Astrocyte of the cerebellum (primary cell): ENCODE data around the gene MYLIP.

Source experiments
- DNase-seq: peaks from one replicate; pipeline ENCODE4 v3.0.0-alpha.2; 2011; ENCODE audit warnings: low read depth
- H3K4me3 ChIP-seq: 2 replicates; pipeline ENCODE4 v1.5.1; 2011; ENCODE audit warnings: mild to moderate bottlenecking, low read depth, low read length, moderate library complexity
- CTCF ChIP-seq: IDR thresholded peaks from 2 replicates; pipeline ENCODE4 v1.5.1; 2012; ENCODE audit warnings: low read length, low read depth, moderate library complexity, mild to moderate bottlenecking; ENCODE audit errors: missing control alignments
- in situ Hi-C: cut with HindIII; loops from 2 replicates; pipeline ENCODE4 v1.10.0; 2017; ENCODE audit warnings: low sequenced_read_pairs

The MYLIP gene

DNA sequence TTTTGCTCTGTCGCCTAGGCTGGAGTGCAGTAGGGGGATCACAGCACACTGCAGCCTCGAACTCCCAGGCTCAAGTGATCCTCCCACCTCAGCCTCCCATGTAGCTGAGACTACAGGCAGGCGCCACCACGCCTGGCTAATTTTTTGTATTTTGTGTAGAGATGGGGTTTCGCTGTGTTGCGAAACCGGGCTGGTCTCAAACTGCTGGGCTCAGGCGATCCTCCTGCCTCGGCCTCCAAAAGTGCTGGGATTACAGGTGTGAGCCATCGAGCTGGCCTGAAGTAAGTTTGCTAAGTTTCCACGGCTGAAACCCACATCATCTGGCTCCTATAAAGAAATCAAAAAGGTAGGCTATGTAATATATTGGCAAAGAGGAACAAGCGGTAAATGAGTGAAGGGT is 1.4 kb upstream of the MYLIP start:
- in situ Hi-C loops, result no loop called here
- TF ChIP-seq CTCF, result no peak
- no peak overlapping the region for H3K4me3 ChIP-seq
- no peak for DNase-seq

GRCh38 chr6:16129623-16130401 is 926 bp downstream of the MYLIP start:
- in situ Hi-C loops, result no loop called here
- TF ChIP-seq CTCF, result no peak
- peak overlapping the region; percentile 79 for H3K4me3 ChIP-seq
- DNase-seq, result no peak

DNA sequence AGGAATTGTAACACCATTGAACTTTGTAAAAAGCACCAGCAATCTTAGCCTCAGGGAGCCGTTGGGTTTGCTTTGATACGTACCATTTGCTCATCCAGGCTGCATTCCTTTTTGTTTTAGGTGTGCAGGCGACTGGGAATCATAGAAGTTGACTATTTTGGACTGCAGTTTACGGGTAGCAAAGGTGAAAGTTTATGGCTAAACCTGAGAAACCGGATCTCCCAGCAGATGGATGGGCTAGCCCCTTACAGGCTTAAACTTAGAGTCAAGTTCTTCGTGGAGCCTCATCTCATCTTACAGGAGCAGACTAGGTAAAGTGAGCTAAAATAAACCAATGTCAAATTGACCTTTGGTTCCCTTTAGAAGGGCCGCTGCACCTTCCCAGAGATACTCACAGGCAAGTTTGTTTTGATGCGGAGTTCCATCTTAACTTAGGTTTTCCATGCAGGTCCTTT is 1.6 kb downstream of the MYLIP start:
- H3K4me3 ChIP-seq, result peak overlapping the region; percentile 79
- in situ Hi-C loops, result no loop called here
- TF ChIP-seq CTCF, result no peak
- DNase-seq, result no peak

GRCh38 chr6:16130932-16131387 is 2.1 kb downstream of the MYLIP start:
- no peak for TF ChIP-seq CTCF
- H3K4me3 ChIP-seq, result peak overlapping the region; percentile 79
- in situ Hi-C loops, result no loop called here
- peak; percentile 41 for DNase-seq

DNA sequence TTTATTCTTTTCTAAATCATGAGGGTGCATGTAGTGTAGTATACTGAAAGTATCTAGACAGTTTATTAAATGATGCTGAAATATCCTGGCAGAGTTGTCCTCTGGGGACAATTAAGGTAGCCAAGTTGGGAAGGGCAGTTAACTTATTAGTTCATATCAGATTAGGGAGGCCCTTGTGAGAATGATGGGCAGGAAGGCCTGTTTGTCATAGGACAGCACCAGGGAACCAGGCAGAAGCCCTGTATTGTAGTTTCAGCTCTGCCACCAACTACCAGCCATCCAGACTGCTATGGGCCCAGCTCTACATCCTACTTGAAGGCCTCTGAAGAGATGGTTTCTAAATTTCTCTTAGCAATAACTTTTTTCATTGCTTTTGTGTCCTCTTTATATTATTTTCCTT is 4.0 kb downstream of the MYLIP start:
- TF ChIP-seq CTCF, result no peak
- DNase-seq, result no peak
- in situ Hi-C loops, result no loop called here
- no peak overlapping the region for H3K4me3 ChIP-seq

GRCh38 chr6:16134430-16134829 is 5.5 kb downstream of the MYLIP start:
- in situ Hi-C loops, result no loop called here
- no peak overlapping the region for H3K4me3 ChIP-seq
- TF ChIP-seq CTCF, result no peak
- no peak for DNase-seq
